Right lobe of liver (tissue), 6 donors: ENCODE data around the gene C6. TPM values are rescaled to one million over a fixed set of nuclear protein-coding genes. Genes with fewer than 3 reads are reported as not detected.

ENCODE experiments used
- ATAC-seq, 4 donors: fragments of 200-7000 bp; cut with Tn5 transposase; one replicate each; pipeline ENCODE4 v1.9.1; 2020; ENCODE audit warnings: mild to moderate bottlenecking in 4 of 4, moderate library complexity in 4 of 4
- DNase-seq, 3 donors: peaks; one replicate each; pipeline ENCODE4 v3.0.0-alpha.2; 2020
- H3K27ac ChIP-seq, 3 donors: fragments of 200-600 bp; one replicate each; pipeline ENCODE4 v1.8.0; 2022
- H3K27me3 ChIP-seq, 2 donors: fragments of 200-600 bp; one replicate each; pipeline ENCODE4 v1.8.0; 2022
- H3K36me3 ChIP-seq, 4 donors: fragments of 200-600 bp; sonication (generic) in 1 of 4; one replicate each; pipeline versions ENCODE4 v1.5.1 to v1.8.0; 2017 to 2022; ENCODE audit warnings: control low read depth in 1 of 4
- H3K4me1 ChIP-seq, 4 donors: fragments of 200-600 bp; sonication (generic) in 1 of 4; one replicate each; pipeline versions ENCODE4 v1.5.1 to v1.8.0; 2017 to 2022; ENCODE audit warnings: control low read depth in 1 of 4
- H3K4me3 ChIP-seq, 3 donors: fragments of 200-600 bp; one replicate each; pipeline ENCODE4 v1.8.0; 2022
- H3K9me3 ChIP-seq, 4 donors: fragments of 200-600 bp; sonication (generic) in 1 of 4; one replicate each; pipeline versions ENCODE4 v1.5.1 to v1.8.0; 2017 to 2022; ENCODE audit warnings: control low read depth in 1 of 4
- CTCF ChIP-seq, 4 donors: fragments of 200-600 bp in 3 of 4; fragments of 450-650 bp in 1 of 4; IDR thresholded peaks; one replicate each; pipeline versions ENCODE4 v1.5.1 to v1.8.0; 2016 to 2022; ENCODE audit warnings: antibody characterized with exemption in 4 of 4, mild to moderate bottlenecking in 2 of 4
- POLR2A ChIP-seq: fragments of 450-650 bp; IDR thresholded peaks from one replicate; pipeline ENCODE4 v1.6.1; 2017; ENCODE audit warnings: antibody characterized with exemption, mild to moderate bottlenecking
- WGBS: methylation state at CpG from one replicate; pipeline ENCODE4 v1.1.6; 2018; ENCODE audit warnings: low coverage, low lambda C conversion rate; ENCODE audit not compliant: insufficient coverage; ENCODE audit errors: missing lambda C conversion rate; 5-methylcytosine and 5-hydroxymethylcytosine counted together
- intact Hi-C, 2 donors: fragments of 100-400 bp; cut with DNase I; formaldehyde crosslinking; loops; one replicate each; pipeline versions ENCODE4 v1.11.2 to v1.14.1; 2022
- total RNA-seq, 6 experiments: library from RNA; depleted of rRNA in 2 of 6; stranded (reverse); fragments of >200 nt in 2 of 6; fragmentation: NEBNext Ultra II Directional in 3 of 6; extraction: Animal tissue kit (Norgen Biotek cat#: 25700) in 3 of 6; gene quantifications; one replicate each; pipeline versions ENCODE4 v1.1.0 to v1.2.4, GENCODE V29; 2016 to 2023
- donor health status: DM: no; HTN: yes; CAD: no.
- donor health status: DM: no; HTN: no; CAD: no.
- donor health status: DM: no; HTN: no; CAD: no.
- donor health status: DM: no; HTN: yes; CAD: no.
- donor health status: DM: no; HTN: yes; CAD: no.

C6 gene
- total RNA-seq, 6 experiments from 2014 or later: 284 to 753 (median 402) TPM

GRCh38 chr5:41145306-41145705 is 68.0 kb downstream of the C6 start:
- no peak overlapping the region for H3K4me3 ChIP-seq
- H3K9me3 ChIP-seq: no peaks in the 10 kb centered on the region
- H3K27me3 ChIP-seq: no peaks in the 10 kb centered on the region
- H3K36me3 ChIP-seq: peaks cover 0 to 64% (median 33%) of the 10 kb centered on the region in 4 donors
- DNase-seq (no peak), ATAC-seq (no peak)
- no peaks in the 10 kb centered on the region for H3K4me1 ChIP-seq
- 96% methylated on average over 5 of the region's 5 CpGs for WGBS
- intact Hi-C loops: no loop called here
- TF ChIP-seq CTCF (IDR thresholded peaks at IDR 0.05): no peak
- TF ChIP-seq POLR2A: no peak
- H3K27ac ChIP-seq: no peak overlapping the region

- Histone ChIP-seq H3K27me3 (no peaks in the 10 kb centered on the region), H3K4me3 (no peak overlapping the region), H3K9me3 (no peaks in the 10 kb centered on the region), H3K4me1 (no peaks in the 10 kb centered on the region), H3K27ac (no peak overlapping the region), H3K36me3 (peaks cover 0 to 46% (median 21%) of the 10 kb centered on the region in 4 donors)
- peak in 3 of 4 donors; percentile 31 to 72 (median 47) for ATAC-seq
- DNase-seq: no peak
- TF ChIP-seq CTCF (IDR thresholded peaks at IDR 0.05): no peak
- no peak for TF ChIP-seq POLR2A
- 81% methylated on average over 3 of the region's 3 CpGs for WGBS
- intact Hi-C loops: no loop called here
Measured at GRCh38 chr5:41143131-41143901, 70.0 kb downstream of the C6 start.

GRCh38 chr5:41127967-41128690 is 85.2 kb downstream of the C6 start:
- TF ChIP-seq CTCF (IDR thresholded peaks at IDR 0.05) (no peak), POLR2A (no peak)
- Histone ChIP-seq H3K27ac (no peak overlapping the region), H3K27me3 (no peaks in the 10 kb centered on the region), H3K9me3 (no peaks in the 10 kb centered on the region), H3K4me3 (no peak overlapping the region), H3K36me3 (no peaks in the 10 kb centered on the region), H3K4me1 (no peaks in the 10 kb centered on the region)
- DNase-seq (no peak), ATAC-seq (no peak)
- intact Hi-C loops: no loop called here
- WGBS: no CpG with 5 or more reads among the region's 1 CpG

- no peaks in the 10 kb centered on the region for H3K9me3 ChIP-seq
- H3K36me3 ChIP-seq: no peaks in the 10 kb centered on the region
- H3K27me3 ChIP-seq: no peaks in the 10 kb centered on the region
- no peak overlapping the region for H3K27ac ChIP-seq
- DNase-seq: no peak
- intact Hi-C loops: no loop called here
- no peaks in the 10 kb centered on the region for H3K4me1 ChIP-seq
- 81% methylated on average over 3 of the region's 7 CpGs for WGBS
- no peak for TF ChIP-seq POLR2A
- TF ChIP-seq CTCF (IDR thresholded peaks at IDR 0.05): no peak
- no peak overlapping the region for H3K4me3 ChIP-seq
- ATAC-seq: no peak
Measured at GRCh38 chr5:41122459-41122858, 90.9 kb downstream of the C6 start.
